ENCODE results near the gene SLC5A3. TPM values are rescaled to one million over a fixed set of nuclear protein-coding genes. Genes with fewer than 3 reads are reported as not detected.

Gene SLC5A3
- polyA plus RNA-seq, 3 donors, result 0.74 to 3.3 (median 1.5) TPM

- H3K27ac ChIP-seq (ENCODE audit: low read depth, low read length), result no peak overlapping the region
- 71 to 84% (median 81%) methylated on average over 3 to 4 of the region's 4 CpGs for WGBS, 3 donors
Measured at GRCh38 chr21:34091032-34091431, 17.7 kb downstream of the SLC5A3 start.

GRCh38 chr21:34091607-34092006, 18.2 kb downstream of the SLC5A3 start:
- no peak overlapping the region for H3K27ac ChIP-seq (ENCODE audit: low read depth, low read length)
- WGBS, 3 donors, result 95 to 99% (median 95%) methylated on average over 2 of the region's 2 CpGs

GRCh38 chr21:34092262-34092921, 19.0 kb downstream of the SLC5A3 start:
- no peak overlapping the region for H3K27ac ChIP-seq (ENCODE audit: low read depth, low read length)
- WGBS, 3 donors, result 53 to 60% (median 53%) methylated on average over 6 of the region's 6 CpGs

GRCh38 chr21:34093083-34093482, 19.7 kb downstream of the SLC5A3 start:
- H3K27ac ChIP-seq (ENCODE audit: low read depth, low read length), result no peak overlapping the region
- WGBS, 3 donors, result 69 to 89% (median 72%) methylated on average over 3 of the region's 3 CpGs

- WGBS, 3 donors, result 82 to 94% (median 89%) methylated on average over 7 of the region's 7 CpGs
- H3K27ac ChIP-seq (ENCODE audit: low read depth, low read length), result no peak overlapping the region
Measured at GRCh38 chr21:34094949-34095348, 21.6 kb downstream of the SLC5A3 start.

GRCh38 chr21:34097442-34097841, 24.1 kb downstream of the SLC5A3 start:
- 81 to 85% (median 81%) methylated on average over 2 of the region's 2 CpGs for WGBS, 3 donors
- no peak overlapping the region for H3K27ac ChIP-seq (ENCODE audit: low read depth, low read length)

- 81 to 97% (median 96%) methylated on average over 2 of the region's 2 CpGs for WGBS, 3 donors
- no peak overlapping the region for H3K27ac ChIP-seq (ENCODE audit: low read depth, low read length)
Measured at GRCh38 chr21:34100337-34100736, 27.0 kb downstream of the SLC5A3 start.

GRCh38 chr21:34100790-34101189, 27.4 kb downstream of the SLC5A3 start:
- no peak overlapping the region for H3K27ac ChIP-seq (ENCODE audit: low read depth, low read length)
- 61 to 75% (median 72%) methylated on average over 4 of the region's 4 CpGs for WGBS, 3 donors

- no peak overlapping the region for H3K27ac ChIP-seq (ENCODE audit: low read depth, low read length)
Measured at GRCh38 chr21:34105947-34106541, 32.7 kb downstream of the SLC5A3 start.

GRCh38 chr21:34107606-34108005, 34.2 kb downstream of the SLC5A3 start:
- no peak overlapping the region for H3K27ac ChIP-seq (ENCODE audit: low read depth, low read length)
- 79 to 97% (median 91%) methylated on average over 1 of the region's 1 CpG for WGBS, 3 donors

GRCh38 chr21:34109075-34109474, 35.7 kb downstream of the SLC5A3 start:
- 94 to 95% (median 95%) methylated on average over 7 of the region's 7 CpGs for WGBS, 3 donors
- no peak overlapping the region for H3K27ac ChIP-seq (ENCODE audit: low read depth, low read length)

- no peak overlapping the region for H3K27ac ChIP-seq (ENCODE audit: low read depth, low read length)
- 61 to 96% (median 93%) methylated on average over 8 of the region's 8 CpGs for WGBS, 3 donors
Measured at GRCh38 chr21:34110594-34111202, 37.3 kb downstream of the SLC5A3 start.

- 90 to 97% (median 93%) methylated on average over 6 of the region's 6 CpGs for WGBS, 3 donors
- no peak overlapping the region for H3K27ac ChIP-seq (ENCODE audit: low read depth, low read length)
Measured at GRCh38 chr21:34112316-34113033, 39.1 kb downstream of the SLC5A3 start.

GRCh38 chr21:34113842-34114241, 40.5 kb downstream of the SLC5A3 start:
- WGBS, 3 donors, result 34 to 50% (median 41%) methylated on average over 2 of the region's 2 CpGs
- no peak overlapping the region for H3K27ac ChIP-seq (ENCODE audit: low read depth, low read length)

GRCh38 chr21:34115160-34115559, 41.8 kb downstream of the SLC5A3 start:
- H3K27ac ChIP-seq (ENCODE audit: low read depth, low read length), result no peak overlapping the region

GRCh38 chr21:34116569-34116968, 43.2 kb downstream of the SLC5A3 start:
- 85 to 94% (median 88%) methylated on average over 3 of the region's 3 CpGs for WGBS, 3 donors
- H3K27ac ChIP-seq (ENCODE audit: low read depth, low read length), result no peak overlapping the region

More at GRCh38 chr21:34115160-34115559, 41.8 kb downstream of the SLC5A3 start:
- 57 to 87% (median 63%) methylated on average over 1 of the region's 1 CpG for WGBS, 3 donors

GRCh38 chr21:34120867-34121266, 47.5 kb downstream of the SLC5A3 start:
- WGBS, 3 donors, result 91 to 95% (median 95%) methylated on average over 2 of the region's 2 CpGs
- no peak overlapping the region for H3K27ac ChIP-seq (ENCODE audit: low read depth, low read length)

GRCh38 chr21:34122047-34122446, 48.7 kb downstream of the SLC5A3 start:
- H3K27ac ChIP-seq (ENCODE audit: low read depth, low read length), result no peak overlapping the region
- 53 to 88% (median 84%) methylated on average over 2 of the region's 2 CpGs for WGBS, 3 donors
